Caki2 (cell line): ENCODE results near the gene C9orf43. TPM values are rescaled to one million over a fixed set of nuclear protein-coding genes. Genes with fewer than 3 reads are reported as not detected.
"Not testable (repeated sequence)": the region's sequence is repeated elsewhere in the genome, so short reads cannot be mapped to it uniquely, and the experiment has no call there.

Experiments
- DNase-seq: peaks from one replicate; pipeline ENCODE4 v3.0.0-alpha.2; 2015; ENCODE audit warnings: low read depth
- in situ Hi-C: cut with HindIII; loops from 2 replicates; pipeline ENCODE4 v1.10.0; 2016; ENCODE audit warnings: low sequenced_read_pairs, low pct_unique_long_range_greater_than_20kb, mixed read lengths
- total RNA-seq: library from RNA; depleted of rRNA; stranded (reverse); fragments of >200 nt; shearing (Covaris generic); gene quantifications from 2 replicates; pipeline ENCODE4 v1.2.3, GENCODE V29; 2014; ENCODE audit warnings: low replicate concordance; rRNA removed

The C9orf43 gene
- not detected in 2 replicates for total RNA-seq

DNA sequence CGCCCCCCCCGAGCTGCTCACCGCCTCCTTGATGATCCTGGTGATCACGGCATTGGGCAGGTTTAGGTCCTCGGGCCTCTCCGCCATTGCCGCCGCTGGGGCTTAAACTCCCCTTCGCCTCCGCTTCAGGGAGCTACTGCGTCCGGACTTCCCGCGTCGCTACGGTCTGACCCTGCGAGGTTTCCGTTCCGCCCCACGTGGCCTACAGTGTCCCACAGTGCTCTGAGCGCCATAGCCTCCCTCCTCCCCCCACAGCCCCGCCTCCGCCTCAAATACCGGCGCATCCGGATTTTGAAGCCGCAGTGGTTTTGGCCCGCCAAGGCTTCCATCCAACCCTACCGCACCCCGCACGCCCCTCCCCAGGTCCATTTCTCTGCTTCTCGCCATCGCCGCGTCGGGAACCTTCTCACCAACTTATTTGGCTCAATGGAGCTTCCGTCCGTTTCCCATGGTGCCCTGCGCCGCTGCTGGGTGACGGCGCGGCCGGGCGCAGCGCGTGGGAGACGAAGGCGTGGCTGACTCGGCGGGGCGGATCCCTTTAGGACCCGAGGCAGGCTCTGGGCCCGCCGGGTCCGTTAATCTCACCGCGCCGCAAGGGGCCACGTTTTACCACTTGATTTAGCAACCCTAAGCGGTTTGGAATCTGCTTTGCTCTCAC is at the start of gene C9orf43, which contains the start of gene POLE3:
Gene C9orf43, plus strand, starts transcription at position 541 of the 658 bp plus-strand sequence. CDS start 2,747 bp downstream, outside the sequence.
Gene POLE3, minus strand, starts transcription at position 469 of the 658 bp plus-strand sequence. Its CDS starts 382 bp downstream, at position 87.
- in situ Hi-C loops = no loop called here
- peak; percentile 92 for DNase-seq

GRCh38 chr9:113361304-113362018 is 49.1 kb upstream of the C9orf43 start:
- in situ Hi-C loops = no loop called here

DNA sequence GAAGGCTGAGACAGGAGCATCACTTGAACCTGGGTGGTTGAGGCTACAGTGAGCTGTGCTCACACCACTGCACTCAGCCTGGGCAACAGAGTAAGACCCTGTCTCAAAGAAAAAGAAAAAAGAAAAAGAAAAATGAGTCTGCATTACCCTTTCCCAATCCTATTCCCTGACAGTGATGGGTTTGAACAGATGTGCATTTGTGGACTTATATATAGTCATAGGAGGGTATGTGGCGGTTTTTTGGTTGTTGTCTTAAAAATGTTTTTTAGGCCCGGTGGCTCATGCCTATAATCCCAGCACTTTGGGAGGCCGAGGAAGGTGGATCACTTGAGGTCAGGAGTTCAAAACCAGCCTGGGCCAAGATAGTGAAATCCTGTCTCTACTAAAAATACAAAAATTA is 47.2 kb upstream of the C9orf43 start:
- DNase-seq = no peak
- in situ Hi-C loops = no loop called here

More at GRCh38 chr9:113361304-113362018, 49.1 kb upstream of the C9orf43 start:
- no peak for DNase-seq

- no peak for DNase-seq
- in situ Hi-C loops = no loop called here
These were observed 45.6 kb upstream of the C9orf43 start for GRCh38 chr9:113364951-113365350.

DNA sequence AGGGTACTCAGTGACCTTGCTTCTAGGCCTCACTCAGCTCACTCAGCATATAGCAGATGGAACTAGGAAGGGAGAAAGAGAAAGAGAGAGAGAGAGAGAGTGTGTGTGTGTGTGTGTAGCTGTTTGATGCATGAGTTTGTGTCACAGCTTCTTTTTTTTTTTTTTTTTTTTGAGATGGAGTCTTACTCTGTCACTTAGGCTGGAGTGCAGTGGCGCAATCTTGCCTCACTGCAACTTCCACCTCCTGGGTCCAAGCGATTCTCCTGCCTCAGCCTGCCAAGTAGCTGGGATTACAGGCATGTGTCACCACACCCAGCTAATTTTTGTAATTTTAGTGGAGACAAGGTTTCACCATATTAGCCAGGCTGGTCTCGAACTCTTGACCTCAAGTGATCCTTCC is 44.9 kb upstream of the C9orf43 start:
- DNase-seq, in situ Hi-C loops: not testable (repeated sequence)

GRCh38 chr9:113368348-113368981 is 42.1 kb upstream of the C9orf43 start:
- in situ Hi-C loops = no loop called here

GRCh38 chr9:113368982-113369854 is 41.3 kb upstream of the C9orf43 start:
- in situ Hi-C loops = no loop called here
- DNase-seq = no peak

More at GRCh38 chr9:113368348-113368981, 42.1 kb upstream of the C9orf43 start:
- no peak for DNase-seq

GRCh38 chr9:113369855-113370140 is 40.7 kb upstream of the C9orf43 start:
- in situ Hi-C loops = no loop called here
- no peak for DNase-seq

GRCh38 chr9:113370806-113371325 is 39.7 kb upstream of the C9orf43 start:
- in situ Hi-C loops = no loop called here
- no peak for DNase-seq

- in situ Hi-C loops = no loop called here
- no peak for DNase-seq
These were observed 38.5 kb upstream of the C9orf43 start for GRCh38 chr9:113372059-113372458.

DNA sequence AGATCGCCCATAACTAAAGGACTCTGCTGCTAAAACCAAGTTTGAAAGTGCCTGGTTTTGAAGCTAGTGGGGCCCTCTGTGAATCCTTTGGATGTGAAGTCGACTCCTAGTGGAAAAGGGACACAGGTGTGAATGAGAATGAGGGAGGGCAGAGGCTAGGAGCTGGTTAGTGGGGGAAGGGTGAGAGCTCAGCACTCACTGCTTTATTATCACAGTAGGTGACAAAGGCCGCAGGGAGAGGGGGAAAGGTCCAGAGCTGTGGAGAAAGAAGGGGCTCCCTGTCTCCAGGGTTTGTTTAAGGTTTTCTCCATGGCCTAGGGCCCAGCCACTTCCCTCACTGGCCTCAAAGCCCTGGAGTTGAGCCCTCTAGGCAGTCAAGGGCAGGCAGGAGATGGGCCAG is 37.3 kb upstream of the C9orf43 start:
- DNase-seq = no peak
- in situ Hi-C loops = no loop called here

DNA sequence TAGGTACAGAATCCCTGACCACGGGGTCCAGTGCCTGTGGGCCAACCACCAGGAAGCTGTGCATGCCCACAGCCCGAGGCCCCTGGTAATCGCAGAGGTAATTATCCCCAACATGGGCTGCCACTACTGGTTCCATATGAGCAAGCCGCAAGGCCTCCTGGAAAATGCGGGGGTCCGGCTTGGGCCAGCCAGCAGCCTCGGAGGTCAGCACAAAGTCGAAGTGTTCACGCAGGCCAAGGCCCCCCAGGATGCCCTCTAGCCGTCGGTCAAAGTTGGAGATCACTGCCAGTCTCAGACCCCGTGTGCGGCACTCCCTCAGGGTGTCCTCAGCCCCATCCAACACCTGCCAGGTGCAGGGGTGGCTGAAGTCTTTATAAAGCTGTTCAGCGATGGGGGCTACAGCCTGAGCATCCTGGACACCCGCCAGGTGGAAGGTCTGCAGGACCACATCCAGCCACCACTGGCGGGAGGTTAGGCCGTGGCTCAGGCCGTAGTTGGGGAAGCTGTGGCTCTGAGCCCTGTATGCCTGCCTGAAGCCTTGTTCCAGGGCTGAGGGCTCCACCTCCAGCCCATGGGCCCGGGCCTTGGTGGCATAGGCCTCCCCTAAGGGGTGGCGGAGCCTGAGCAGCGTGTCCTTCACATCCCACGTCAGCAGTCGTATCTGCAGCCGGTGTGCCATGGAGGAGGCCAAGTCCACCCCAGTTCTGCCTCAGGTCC is 36.7 kb upstream of the C9orf43 start:
- DNase-seq = no peak
- in situ Hi-C loops = no loop called here

DNA sequence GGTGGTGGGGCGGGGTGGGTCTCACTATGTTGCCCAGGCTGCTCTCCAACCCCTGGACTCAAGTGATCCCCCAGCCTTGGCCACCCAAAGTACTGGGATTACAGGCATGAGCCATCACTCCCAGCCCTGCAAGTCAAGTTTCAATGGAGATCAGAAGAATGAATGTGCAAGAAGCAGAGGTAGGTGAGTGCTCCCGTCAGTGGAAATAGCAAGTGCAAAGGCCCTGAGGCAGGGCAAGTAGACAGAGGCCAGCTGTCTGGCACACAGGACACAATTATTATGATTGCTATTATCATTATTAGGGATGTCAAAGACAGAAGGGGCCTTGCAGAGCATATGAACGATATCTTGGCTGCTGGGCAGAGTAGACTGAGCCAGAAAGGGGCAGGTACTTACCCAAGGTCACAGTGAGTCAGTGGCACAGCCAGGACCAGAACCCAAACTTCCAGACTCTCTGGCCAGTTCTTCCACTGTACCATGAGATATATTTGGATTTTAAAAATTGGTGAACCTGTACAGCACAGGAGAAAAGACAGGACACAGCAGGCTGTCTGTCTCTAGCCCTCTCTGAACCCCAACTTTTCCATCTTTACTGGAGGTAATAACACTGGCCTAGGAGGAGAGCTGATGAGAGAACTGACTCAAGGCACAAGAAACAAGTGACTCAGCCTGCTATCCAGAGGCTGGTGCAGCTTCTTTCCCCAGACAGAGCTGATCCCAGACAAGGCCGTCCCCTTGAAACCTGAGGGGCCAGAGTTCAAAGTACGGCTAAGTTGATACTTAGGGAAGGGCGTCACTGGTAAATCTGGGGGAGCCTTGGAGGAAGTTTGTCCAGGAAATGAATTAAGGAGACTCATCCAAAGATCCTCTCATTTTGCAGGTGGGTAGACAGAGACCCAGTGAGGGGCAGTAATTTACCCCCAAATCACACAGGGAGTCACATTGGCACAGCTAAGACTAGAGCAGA is 35.2 kb upstream of the C9orf43 start:
- no peak for DNase-seq
- in situ Hi-C loops = no loop called here

DNA sequence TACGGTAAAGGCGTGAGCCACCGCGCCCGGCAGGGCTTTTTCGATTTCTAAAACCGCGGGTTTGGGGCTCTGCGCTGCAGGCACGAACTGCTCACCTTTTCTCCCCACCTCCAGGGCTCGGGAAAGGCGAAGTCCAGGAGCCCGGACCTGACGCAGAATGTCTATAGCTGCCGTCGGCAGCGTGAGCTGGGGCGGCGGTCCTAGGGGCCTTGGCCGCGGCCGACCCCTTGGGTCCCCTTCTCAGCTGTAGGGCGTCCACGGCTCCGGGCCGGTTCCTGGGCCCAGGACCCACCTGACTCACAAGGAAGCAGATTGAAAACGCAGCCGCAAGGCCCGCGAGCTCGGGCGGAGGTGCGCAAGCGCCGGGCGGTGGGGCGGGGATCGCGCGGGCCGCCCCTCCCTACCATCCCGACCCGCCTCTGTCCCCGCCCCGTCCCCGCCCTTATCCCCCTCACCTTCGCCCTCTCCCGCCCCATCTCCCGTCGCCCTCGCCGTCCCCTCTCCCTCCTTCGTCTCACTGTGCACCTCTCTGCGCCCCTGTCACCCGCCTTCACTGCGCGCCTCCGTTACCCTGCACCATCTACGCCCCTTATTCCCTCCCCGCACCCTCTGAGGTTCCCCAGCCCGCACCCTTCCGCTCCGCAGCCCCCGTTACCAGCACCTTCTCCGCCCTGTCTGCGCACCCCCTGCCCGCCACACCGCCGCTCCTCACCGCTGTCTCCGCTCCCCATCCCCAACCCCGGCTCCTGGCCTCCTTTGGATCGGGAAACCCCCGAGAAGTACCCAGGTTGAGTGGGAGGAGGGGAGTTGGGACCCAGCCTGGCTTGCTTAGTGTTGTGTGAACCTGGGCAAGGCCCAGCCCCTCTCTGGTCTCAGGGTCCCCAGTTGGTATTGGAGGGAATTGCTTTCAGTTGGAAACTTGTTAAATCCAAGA is 33.6 kb upstream of the C9orf43 start, which contains the start of gene HDHD3:
Gene HDHD3, minus strand, starts transcription at position 353 of the 934 bp plus-strand sequence. CDS start 2,632 bp downstream, outside the sequence.
- in situ Hi-C loops = no loop called here
- DNase-seq = peak; percentile 80

DNA sequence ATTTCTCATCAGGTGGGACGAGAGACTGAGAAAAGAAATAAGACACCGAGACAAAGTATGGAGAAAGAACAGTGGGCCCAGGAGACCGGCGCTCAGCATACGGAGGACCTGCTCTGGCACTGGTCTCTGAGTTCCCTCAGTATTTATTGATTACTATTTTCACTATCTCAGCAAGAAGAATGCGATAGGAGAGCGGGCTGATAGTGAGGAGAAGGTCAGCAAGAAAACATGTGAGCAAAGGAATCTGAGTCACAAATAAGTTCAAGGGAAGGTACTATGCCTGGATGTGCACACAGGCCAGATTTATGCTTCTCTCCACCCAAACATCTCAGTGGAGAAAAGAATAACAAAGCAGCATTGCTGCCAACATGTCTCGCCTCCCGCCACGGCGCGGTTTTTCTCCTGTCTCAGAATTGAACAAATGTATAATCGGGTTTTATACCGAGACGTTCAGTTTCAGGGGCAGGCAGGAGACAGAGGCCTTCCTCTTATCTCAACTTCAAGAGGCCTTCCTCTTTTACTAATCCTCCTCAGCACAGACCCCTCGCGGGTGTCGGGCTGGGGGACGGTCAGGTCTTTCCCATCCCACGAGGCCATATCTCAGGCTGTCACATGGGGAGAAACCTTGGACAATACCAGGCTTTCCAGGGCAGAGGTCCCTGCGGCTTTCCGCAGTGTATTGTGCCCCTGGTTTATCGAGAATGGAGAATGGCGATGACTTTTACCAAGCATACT is 31.3 kb upstream of the C9orf43 start:
- in situ Hi-C loops, DNase-seq: not testable (repeated sequence)
